HG03097 (cell line): ENCODE results near the gene PLPP7.
"Not testable (repeated sequence)": the region's sequence is repeated elsewhere in the genome, so short reads cannot be mapped to it uniquely, and the experiment has no call there.

Experiments used
- ATAC-seq: cut with Tn5 transposase; IDR thresholded peaks from one replicate; pipeline ENCODE4 v1.9.1; 2021; ENCODE audit not compliant: unreplicated experiment, low FRiP score

Gene PLPP7

GRCh38 chr9:131266266-131267229 lies 23.0 kb upstream of the PLPP7 start:
- no peak for ATAC-seq

- ATAC-seq = no peak
Measured at GRCh38 chr9:131270171-131271015, 19.1 kb upstream of the PLPP7 start.

- ATAC-seq = not testable (repeated sequence)
Measured at GRCh38 chr9:131271016-131271273, 18.6 kb upstream of the PLPP7 start.

- ATAC-seq = no peak
Measured at GRCh38 chr9:131271506-131271931, 18.0 kb upstream of the PLPP7 start.

GRCh38 chr9:131272212-131272611 lies 17.3 kb upstream of the PLPP7 start:
- no peak for ATAC-seq

GRCh38 chr9:131273146-131273855 lies 16.2 kb upstream of the PLPP7 start:
- ATAC-seq = no peak

- ATAC-seq = no peak
Measured at GRCh38 chr9:131273856-131274673, 15.5 kb upstream of the PLPP7 start.

GRCh38 chr9:131274674-131275331 lies 14.7 kb upstream of the PLPP7 start:
- ATAC-seq = no peak

GRCh38 chr9:131275332-131276093 lies 14.0 kb upstream of the PLPP7 start:
- ATAC-seq = no peak

- no peak for ATAC-seq
Measured at GRCh38 chr9:131276094-131276888, 13.2 kb upstream of the PLPP7 start, which contains the start of gene FAM78A. TSS of gene FAM78A (minus strand) at chr9:131276510. CDS start at chr9:131276179, 331 bp downstream.

GRCh38 chr9:131276891-131277286 lies 12.6 kb upstream of the PLPP7 start:
- ATAC-seq = no peak

- ATAC-seq = no peak
Measured at GRCh38 chr9:131277287-131277909, 12.1 kb upstream of the PLPP7 start.

GRCh38 chr9:131277910-131278701 lies 11.4 kb upstream of the PLPP7 start:
- no peak for ATAC-seq

- ATAC-seq = no peak
Measured at GRCh38 chr9:131278702-131279111, 10.8 kb upstream of the PLPP7 start.

- no peak for ATAC-seq
Measured at GRCh38 chr9:131279196-131279862, 10.2 kb upstream of the PLPP7 start.

GRCh38 chr9:131279863-131280570 lies 9.5 kb upstream of the PLPP7 start:
- ATAC-seq = no peak
